Progenitor cell of endocrine pancreas (in vitro differentiated cells): ENCODE measurements around the gene SLC15A2. TPM values are rescaled to one million over a fixed set of nuclear protein-coding genes. Genes with fewer than 3 reads are reported as not detected.

ENCODE experiments used
- DNase-seq: peaks from one replicate; pipeline ENCODE4 v3.0.0; 2021; ENCODE audit warnings: low spot score; ENCODE audit not compliant: unreplicated experiment
- H3K27ac Mint-ChIP-seq: 2 replicates; pipeline ENCODE4 v1.8.0; 2021; ENCODE audit warnings: mild to moderate bottlenecking, moderate library complexity, mixed read lengths
- H3K27me3 Mint-ChIP-seq: 2 replicates; pipeline ENCODE4 v1.8.0; 2021; ENCODE audit warnings: mixed read lengths
- H3K36me3 Mint-ChIP-seq: 2 replicates; pipeline ENCODE4 v1.8.0; 2022; ENCODE audit warnings: mixed read lengths; ENCODE audit not compliant: insufficient read depth
- H3K4me1 Mint-ChIP-seq: 2 replicates; pipeline ENCODE4 v1.8.0; 2021; ENCODE audit warnings: low read depth, mixed read lengths
- H3K4me3 Mint-ChIP-seq: 2 replicates; pipeline ENCODE4 v1.8.0; 2021; ENCODE audit warnings: low read depth, mild to moderate bottlenecking, moderate library complexity, mixed read lengths
- H3K9me3 Mint-ChIP-seq: 2 replicates; pipeline ENCODE4 v1.8.0; 2021; ENCODE audit warnings: low read depth, mixed read lengths
- total RNA-seq: library from RNA; stranded (reverse); gene quantifications from 2 replicates; pipeline ENCODE4 v1.2.1, GENCODE V29; 2021
- TF ChIP-seq, protein P1 (sequence below): fragments of 200-600 bp; sonication (generic); IDR thresholded peaks from one replicate; pipeline ENCODE4 v1.5.0; 2021; ENCODE audit warnings: antibody characterized with exemption, mild to moderate bottlenecking; ENCODE audit not compliant: unreplicated experiment

SLC15A2 gene
- total RNA-seq, 1 donor from 2014 or later, result 4.2 TPM

DNA sequence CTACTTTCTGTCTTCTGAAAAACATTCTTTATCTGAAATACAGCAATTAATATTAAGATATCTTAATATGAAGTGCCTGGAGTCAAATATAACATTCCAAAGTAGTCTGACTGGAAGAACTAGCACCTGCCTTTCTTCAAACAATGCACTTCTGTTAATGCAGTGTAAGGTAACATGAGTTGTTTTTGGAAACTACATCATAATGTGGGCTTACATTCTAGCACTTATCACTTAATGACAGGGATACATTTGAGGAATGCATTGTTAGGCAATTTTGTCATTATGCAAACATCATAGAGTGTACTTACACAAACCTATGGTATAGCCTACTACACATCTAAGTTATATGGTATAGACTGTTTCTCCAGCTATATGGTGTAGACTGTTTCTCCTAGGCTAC, 49.2 kb downstream of the SLC15A2 start:
- no peak for DNase-seq

DNA sequence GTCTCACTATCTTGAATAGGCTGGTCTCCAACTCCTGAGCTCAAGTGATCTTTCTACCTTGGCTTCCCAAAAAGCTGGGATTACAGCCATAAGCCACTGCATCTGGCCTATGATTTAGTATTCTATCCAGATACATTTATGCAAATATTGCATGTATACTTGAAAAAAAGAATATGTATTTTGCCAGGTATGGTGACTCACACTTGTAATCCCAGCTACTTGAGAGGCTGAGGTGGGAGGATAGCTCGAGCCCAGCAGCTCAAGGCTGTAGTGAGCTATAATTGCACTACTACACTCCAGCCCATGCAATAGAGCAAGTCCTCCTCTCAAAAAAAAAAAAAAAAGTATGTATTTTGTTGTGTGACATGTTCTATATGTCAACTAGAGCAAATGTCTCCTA, 54.4 kb downstream of the SLC15A2 start:
- no peak overlapping the region for H3K27ac Mint-ChIP-seq

More for the DNA sequence above, 49.2 kb downstream of the SLC15A2 start:
- Mint-ChIP-seq H3K27ac (no peak overlapping the region), H3K4me1 (peaks cover 29% of the 10 kb centered on the region), H3K4me3 (no peak overlapping the region), H3K36me3 (peaks cover 8% of the 10 kb centered on the region), H3K9me3 (peaks cover 5% of the 10 kb centered on the region), H3K27me3 (no peaks in the 10 kb centered on the region)
- TF ChIP-seq, protein P1, sequence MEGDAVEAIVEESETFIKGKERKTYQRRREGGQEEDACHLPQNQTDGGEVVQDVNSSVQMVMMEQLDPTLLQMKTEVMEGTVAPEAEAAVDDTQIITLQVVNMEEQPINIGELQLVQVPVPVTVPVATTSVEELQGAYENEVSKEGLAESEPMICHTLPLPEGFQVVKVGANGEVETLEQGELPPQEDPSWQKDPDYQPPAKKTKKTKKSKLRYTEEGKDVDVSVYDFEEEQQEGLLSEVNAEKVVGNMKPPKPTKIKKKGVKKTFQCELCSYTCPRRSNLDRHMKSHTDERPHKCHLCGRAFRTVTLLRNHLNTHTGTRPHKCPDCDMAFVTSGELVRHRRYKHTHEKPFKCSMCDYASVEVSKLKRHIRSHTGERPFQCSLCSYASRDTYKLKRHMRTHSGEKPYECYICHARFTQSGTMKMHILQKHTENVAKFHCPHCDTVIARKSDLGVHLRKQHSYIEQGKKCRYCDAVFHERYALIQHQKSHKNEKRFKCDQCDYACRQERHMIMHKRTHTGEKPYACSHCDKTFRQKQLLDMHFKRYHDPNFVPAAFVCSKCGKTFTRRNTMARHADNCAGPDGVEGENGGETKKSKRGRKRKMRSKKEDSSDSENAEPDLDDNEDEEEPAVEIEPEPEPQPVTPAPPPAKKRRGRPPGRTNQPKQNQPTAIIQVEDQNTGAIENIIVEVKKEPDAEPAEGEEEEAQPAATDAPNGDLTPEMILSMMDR, result no peak

GRCh38 chr3:121951291-121951919, 57.2 kb downstream of the SLC15A2 start:
- Mint-ChIP-seq H3K36me3 (peaks cover 5% of the 10 kb centered on the region), H3K4me3 (no peak overlapping the region), H3K27me3 (no peaks in the 10 kb centered on the region), H3K27ac (no peak overlapping the region), H3K4me1 (no peaks in the 10 kb centered on the region), H3K9me3 (peaks cover 13% of the 10 kb centered on the region)
- DNase-seq, result no peak
- TF ChIP-seq, protein P1, result no peak

More for the DNA sequence above, 54.4 kb downstream of the SLC15A2 start:
- Mint-ChIP-seq H3K36me3 (peaks cover 5% of the 10 kb centered on the region), H3K4me1 (no peaks in the 10 kb centered on the region), H3K9me3 (peaks cover 8% of the 10 kb centered on the region), H3K27me3 (no peaks in the 10 kb centered on the region), H3K4me3 (no peak overlapping the region)
- no peak for DNase-seq
- TF ChIP-seq, protein P1, result no peak

DNA sequence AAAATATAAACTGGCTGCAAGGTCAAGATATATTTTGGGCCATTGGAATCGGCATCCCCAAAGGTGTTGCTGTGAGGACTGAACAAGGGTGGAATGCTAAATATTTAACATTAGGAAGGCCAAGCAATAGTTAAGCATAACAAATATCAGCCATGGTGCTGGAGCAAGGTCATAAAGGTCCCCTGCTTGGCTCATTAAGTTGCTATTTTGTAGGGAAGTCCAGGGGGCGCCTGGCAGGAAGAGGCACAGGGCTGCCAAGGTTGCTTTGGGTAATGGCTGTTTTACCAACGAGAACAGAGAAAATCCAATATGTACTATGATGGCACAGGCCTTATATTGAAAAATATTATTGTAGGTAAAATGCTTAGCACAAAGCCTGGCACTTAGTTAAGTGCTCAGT, 62.2 kb downstream of the SLC15A2 start:
- Mint-ChIP-seq H3K27me3 (no peaks in the 10 kb centered on the region), H3K4me3 (no peak overlapping the region), H3K4me1 (no peaks in the 10 kb centered on the region), H3K27ac (no peak overlapping the region), H3K9me3 (peaks cover 13% of the 10 kb centered on the region), H3K36me3 (peaks cover 5% of the 10 kb centered on the region)
- DNase-seq, result no peak
- TF ChIP-seq, protein P1, result no peak

DNA sequence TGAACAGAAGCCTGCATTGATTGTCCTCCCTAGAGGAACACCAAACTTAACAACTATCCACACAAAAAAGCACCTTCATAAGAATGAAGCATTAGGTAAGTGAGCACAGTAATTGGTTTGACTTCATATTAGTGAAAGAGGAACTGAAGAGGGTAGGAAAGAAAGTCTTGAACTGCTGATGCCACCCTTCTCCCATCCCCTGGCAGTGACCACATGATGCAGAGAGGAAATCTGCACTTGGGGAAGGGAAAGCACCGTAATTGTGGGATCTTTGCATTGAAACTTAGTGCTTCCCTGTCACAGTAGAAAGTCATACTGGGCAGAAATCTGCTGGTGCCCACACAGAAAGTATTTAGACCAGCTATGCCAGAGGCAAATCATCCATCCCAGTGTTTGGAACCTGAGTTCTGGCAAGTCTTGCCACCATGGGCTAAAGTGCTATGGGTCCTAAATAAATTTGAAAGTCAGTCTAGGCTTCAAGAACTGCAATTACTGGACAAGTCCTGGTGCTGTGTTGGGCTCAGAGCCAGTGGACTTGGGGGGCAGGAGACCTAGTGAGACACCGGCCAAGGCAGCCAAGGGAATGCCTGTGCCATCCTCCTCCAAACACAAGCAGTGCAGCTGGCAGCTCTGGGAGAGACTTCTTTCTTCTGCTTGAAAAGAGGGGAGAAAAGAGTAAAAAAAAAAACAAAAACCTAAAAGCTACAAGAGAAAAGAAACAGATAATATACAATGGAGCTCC, 63.6 kb downstream of the SLC15A2 start:
- TF ChIP-seq, protein P1, result no peak
- peaks cover 5% of the 10 kb centered on the region for H3K9me3 Mint-ChIP-seq
- no peaks in the 10 kb centered on the region for H3K36me3 Mint-ChIP-seq
- no peak for DNase-seq
- H3K27me3 Mint-ChIP-seq, result no peaks in the 10 kb centered on the region
- no peaks in the 10 kb centered on the region for H3K4me1 Mint-ChIP-seq
- H3K4me3 Mint-ChIP-seq, result no peak overlapping the region
- H3K27ac Mint-ChIP-seq, result no peak overlapping the region
